ENCODE results near the gene PTBP3.

GRCh38 chr9:112280904-112281303 is 52.5 kb downstream of the PTBP3 start:
- TF ChIP-seq, protein P1, sequence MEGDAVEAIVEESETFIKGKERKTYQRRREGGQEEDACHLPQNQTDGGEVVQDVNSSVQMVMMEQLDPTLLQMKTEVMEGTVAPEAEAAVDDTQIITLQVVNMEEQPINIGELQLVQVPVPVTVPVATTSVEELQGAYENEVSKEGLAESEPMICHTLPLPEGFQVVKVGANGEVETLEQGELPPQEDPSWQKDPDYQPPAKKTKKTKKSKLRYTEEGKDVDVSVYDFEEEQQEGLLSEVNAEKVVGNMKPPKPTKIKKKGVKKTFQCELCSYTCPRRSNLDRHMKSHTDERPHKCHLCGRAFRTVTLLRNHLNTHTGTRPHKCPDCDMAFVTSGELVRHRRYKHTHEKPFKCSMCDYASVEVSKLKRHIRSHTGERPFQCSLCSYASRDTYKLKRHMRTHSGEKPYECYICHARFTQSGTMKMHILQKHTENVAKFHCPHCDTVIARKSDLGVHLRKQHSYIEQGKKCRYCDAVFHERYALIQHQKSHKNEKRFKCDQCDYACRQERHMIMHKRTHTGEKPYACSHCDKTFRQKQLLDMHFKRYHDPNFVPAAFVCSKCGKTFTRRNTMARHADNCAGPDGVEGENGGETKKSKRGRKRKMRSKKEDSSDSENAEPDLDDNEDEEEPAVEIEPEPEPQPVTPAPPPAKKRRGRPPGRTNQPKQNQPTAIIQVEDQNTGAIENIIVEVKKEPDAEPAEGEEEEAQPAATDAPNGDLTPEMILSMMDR (conservative IDR thresholded peaks at IDR 0.05; ENCODE audit: low read depth, low read length): no peak
- TF ChIP-seq CEBPB (IDR thresholded peaks at IDR 0.05; ENCODE audit: low read depth, low read length) (no peak), SMC3 (IDR thresholded peaks at IDR 0.05; ENCODE audit: low read depth, low read length) (no peak), POLR2A (IDR thresholded peaks at IDR 0.05; ENCODE audit: low read depth, low read length) (no peak), MXI1 (IDR thresholded peaks at IDR 0.05; ENCODE audit: borderline replicate concordance, low read depth, low read length) (no peak), RAD21 (IDR thresholded peaks at IDR 0.05; ENCODE audit: low read length) (no peak), USF2 (IDR thresholded peaks at IDR 0.05; ENCODE audit: low read depth, low read length) (no peak), CHD1 (IDR thresholded peaks at IDR 0.05; ENCODE audit: low read depth, low read length) (no peak), FOS (IDR thresholded peaks at IDR 0.05; ENCODE audit: low read depth, low read length) (no peak), MAZ (IDR thresholded peaks at IDR 0.05; ENCODE audit: borderline replicate concordance, low read depth, low read length) (no peak)

Data from IMR-90 (cell line).